H1 (cell line): ENCODE measurements around the gene RPL6. TPM values are rescaled to one million over a fixed set of nuclear protein-coding genes. Genes with fewer than 3 reads are reported as not detected.

Experiments used
- CBX8 ChIP-seq: fragments of 300-800, 300-1000 bp; sonication (generic); IDR thresholded peaks from 2 replicates; pipeline ENCODE4 v1.7.1; 2016; ENCODE audit warnings: low read depth, low read length, borderline replicate concordance
- CHD7 ChIP-seq: fragments of 300-600 bp; sonication (generic); IDR thresholded peaks from 2 replicates; pipeline ENCODE4 v1.7.1; 2012; ENCODE audit warnings: low read length, moderate library complexity, mild to moderate bottlenecking, inconsistent platforms; ENCODE audit not compliant: insufficient replicate concordance
- GABPA ChIP-seq: IDR thresholded peaks from 2 replicates; pipeline ENCODE4 v1.6.1; 2011; ENCODE audit warnings: mild to moderate bottlenecking, low read length, moderate library complexity, borderline replicate concordance; ENCODE audit not compliant: insufficient read depth
- PHF8 ChIP-seq: fragments of 200-600 bp; sonication (generic); conservative IDR thresholded peaks from 2 replicates; pipeline ENCODE4 v1.7.1; 2012; ENCODE audit warnings: low read depth, mild to moderate bottlenecking, inconsistent platforms, low read length, moderate library complexity
- POLR2AphosphoS5 ChIP-seq: IDR thresholded peaks from 2 replicates; pipeline ENCODE4 v1.6.1; 2011; ENCODE audit warnings: low read depth, low read length
- RFX5 ChIP-seq: IDR thresholded peaks from 2 replicates; pipeline ENCODE4 v1.6.1; 2011; ENCODE audit warnings: low read depth, low read length, improper control_type of control experiment, borderline replicate concordance
- RXRA ChIP-seq: IDR thresholded peaks from 2 replicates; pipeline ENCODE4 v1.6.1; 2011; ENCODE audit warnings: low read depth, mild to moderate bottlenecking, low read length, moderate library complexity; ENCODE audit not compliant: insufficient read depth
- SP4 ChIP-seq: IDR thresholded peaks from 2 replicates; pipeline ENCODE4 v1.6.1; 2012; ENCODE audit warnings: low read length, inconsistent platforms
- TAF7 ChIP-seq: optimal IDR thresholded peaks from 2 replicates; pipeline ENCODE3; 2011; ENCODE audit warnings: low read depth, mild to moderate bottlenecking, inconsistent platforms, low read length, moderate library complexity, borderline replicate concordance
- YY1 ChIP-seq: IDR thresholded peaks from 2 replicates; pipeline ENCODE4 v1.6.1; 2011; ENCODE audit warnings: low read depth, mild to moderate bottlenecking, low read length
- polyA plus RNA-seq, 7 experiments: library from polyadenylated mRNA; depleted of rRNA in 3 of 7; stranded (reverse) in 5 of 7; unstranded in 2 of 7; fragments of >200 nt in 5 of 7; fragments of 200-250 nt in 2 of 7; gene quantifications; 1 replicate in 5 of 7; 2 replicates in 1 of 7; 4 replicates in 1 of 7; pipeline versions ENCODE4 v1.2.1 to v1.2.3, GENCODE V29; 2011 to 2013; ENCODE audit warnings: missing spikeins in 2 of 7, mixed read lengths in 2 of 7
- total RNA-seq: library from RNA; stranded (reverse); fragmentation: NEBNext Ultra II Directional; extraction: Animal tissue kit (Norgen Biotek cat#: 25700); gene quantifications from 2 replicates; pipeline ENCODE4 v1.2.1, GENCODE V29; 2021

Gene RPL6
- total and polyA plus RNA-seq, 2 of the 8 experiments (the other 6 are each of a cell fraction or from before 2014, with no cell fraction given) = 1,073 to 1,643 TPM

GRCh38 chr12:112431965-112432364 lies 22.6 kb upstream of the RPL6 start (continued):
- TF ChIP-seq CHD7 (no peak), SP4 (no peak), YY1 (no peak), RFX5 (no peak), GABPA (no peak), PHF8 (no peak), POLR2AphosphoS5 (no peak), CBX8 (no peak), TAF7 (no peak), RXRA (no peak)
